ENCODE measurements around the gene FASTK. TPM values are rescaled to one million over a fixed set of nuclear protein-coding genes. Genes with fewer than 3 reads are reported as not detected.
A peak's percentile ranks its signal among the peaks of the same experiment; 100 is the strongest.

FASTK gene
- total RNA-seq, 1 donor from 2014 or later: 22.4 TPM

DNA sequence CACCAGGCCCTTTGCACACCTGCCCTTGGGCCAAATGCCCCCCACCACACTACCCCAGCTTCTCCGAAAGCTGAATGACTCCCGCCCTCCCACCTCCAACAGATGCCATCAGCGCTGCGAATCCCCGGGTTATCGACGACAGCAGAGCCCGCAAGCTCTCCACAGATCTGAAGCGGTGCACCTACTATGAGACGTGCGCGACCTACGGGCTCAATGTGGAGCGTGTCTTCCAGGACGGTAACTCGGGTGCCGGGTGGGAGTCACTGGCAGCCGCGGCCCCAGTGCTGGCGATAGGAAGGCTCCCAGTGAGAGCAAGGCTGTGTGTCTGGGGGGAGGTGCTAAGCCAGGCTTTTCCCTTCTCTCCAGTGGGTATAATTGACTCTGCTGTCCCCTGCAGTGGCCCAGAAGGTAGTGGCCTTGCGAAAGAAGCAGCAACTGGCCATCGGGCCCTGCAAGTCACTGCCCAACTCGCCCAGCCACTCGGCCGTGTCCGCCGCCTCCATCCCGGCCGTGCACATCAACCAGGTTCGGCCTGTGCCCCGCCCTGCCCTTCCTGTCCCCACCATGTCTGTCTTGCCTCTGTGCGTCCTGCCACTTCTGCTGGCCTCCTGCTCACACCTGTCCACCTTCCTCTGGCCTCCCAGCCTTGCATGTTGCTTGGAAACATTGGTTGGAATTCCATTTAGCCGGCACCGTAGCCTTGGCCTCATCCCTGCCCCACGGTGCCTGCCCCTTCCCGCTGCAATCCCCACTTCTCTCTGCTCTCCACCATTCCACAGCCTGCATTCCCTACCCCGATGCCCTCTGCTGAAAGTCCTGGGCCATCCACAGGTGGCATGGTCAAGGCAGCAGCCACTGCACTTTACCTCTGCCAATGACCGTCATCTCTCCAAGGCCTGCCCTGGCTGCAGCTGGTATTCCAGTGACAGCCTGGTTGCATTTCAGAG is 37.8 kb upstream of the FASTK start:
- H3K79me2 ChIP-seq (ENCODE audit: low read depth): peaks cover 30% of the 10 kb centered on the region
- Mint-ChIP-seq H3K27me3 (ENCODE audit: insufficient read depth, low read depth) (peaks cover 5% of the 10 kb centered on the region), H3K4me3 (peak overlapping the region; percentile 8), H3K36me3 (peaks cover 12% of the 10 kb centered on the region), H3K4me1 (peaks cover 18% of the 10 kb centered on the region), H3K27ac (no peak overlapping the region), H3K9me3 (no peaks in the 10 kb centered on the region)
- no peak overlapping the region for H3K4me3 ChIP-seq
- H3K27ac ChIP-seq: no peak overlapping the region
- no peak overlapping the region for H3K9ac ChIP-seq
- H3K27me3 ChIP-seq: peaks cover 17% of the 10 kb centered on the region
- no peak for DNase-seq (ENCODE audit: low spot score)
- peaks cover 72% of the 10 kb centered on the region for H4K20me1 ChIP-seq (ENCODE audit: low read depth)
- no peak overlapping the region for H2AFZ ChIP-seq (replicated peaks)
- no peak overlapping the region for H3K4me2 ChIP-seq
- peaks cover 20% of the 10 kb centered on the region for H3F3A ChIP-seq (ENCODE audit: low read depth)
- TF ChIP-seq EZH2phosphoT487 (IDR thresholded peaks at IDR 0.05) (no peak), EZH2 (IDR thresholded peaks at IDR 0.05) (no peak)
- TF ChIP-seq, protein P1, sequence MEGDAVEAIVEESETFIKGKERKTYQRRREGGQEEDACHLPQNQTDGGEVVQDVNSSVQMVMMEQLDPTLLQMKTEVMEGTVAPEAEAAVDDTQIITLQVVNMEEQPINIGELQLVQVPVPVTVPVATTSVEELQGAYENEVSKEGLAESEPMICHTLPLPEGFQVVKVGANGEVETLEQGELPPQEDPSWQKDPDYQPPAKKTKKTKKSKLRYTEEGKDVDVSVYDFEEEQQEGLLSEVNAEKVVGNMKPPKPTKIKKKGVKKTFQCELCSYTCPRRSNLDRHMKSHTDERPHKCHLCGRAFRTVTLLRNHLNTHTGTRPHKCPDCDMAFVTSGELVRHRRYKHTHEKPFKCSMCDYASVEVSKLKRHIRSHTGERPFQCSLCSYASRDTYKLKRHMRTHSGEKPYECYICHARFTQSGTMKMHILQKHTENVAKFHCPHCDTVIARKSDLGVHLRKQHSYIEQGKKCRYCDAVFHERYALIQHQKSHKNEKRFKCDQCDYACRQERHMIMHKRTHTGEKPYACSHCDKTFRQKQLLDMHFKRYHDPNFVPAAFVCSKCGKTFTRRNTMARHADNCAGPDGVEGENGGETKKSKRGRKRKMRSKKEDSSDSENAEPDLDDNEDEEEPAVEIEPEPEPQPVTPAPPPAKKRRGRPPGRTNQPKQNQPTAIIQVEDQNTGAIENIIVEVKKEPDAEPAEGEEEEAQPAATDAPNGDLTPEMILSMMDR (IDR thresholded peaks at IDR 0.05): no peak
- H3K4me1 ChIP-seq: peaks cover 18% of the 10 kb centered on the region
- no peaks in the 10 kb centered on the region for H3K9me3 ChIP-seq (ENCODE audit: low read depth)
- no peaks in the 10 kb centered on the region for H3K36me3 ChIP-seq

DNA sequence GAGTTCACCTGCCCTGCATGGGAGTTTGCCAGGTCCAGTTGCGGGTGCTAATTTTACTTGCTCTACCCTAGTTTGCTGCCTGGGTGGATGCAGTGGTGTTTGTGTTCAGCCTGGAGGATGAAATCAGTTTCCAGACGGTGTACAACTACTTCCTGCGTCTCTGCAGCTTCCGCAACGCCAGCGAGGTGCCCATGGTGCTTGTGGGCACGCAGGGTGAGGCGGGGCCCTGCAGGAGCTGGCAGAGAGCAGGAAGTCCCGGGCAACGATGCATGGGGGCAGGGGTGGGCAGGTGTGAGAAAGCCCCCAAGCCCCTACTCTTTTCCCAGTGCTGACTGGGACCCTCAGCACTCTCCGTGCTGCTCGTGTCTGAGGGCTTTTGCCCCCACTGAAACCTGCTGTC is 37.0 kb upstream of the FASTK start:
- no peak for TF ChIP-seq EZH2 (IDR thresholded peaks at IDR 0.05)
- TF ChIP-seq EZH2phosphoT487 (IDR thresholded peaks at IDR 0.05): no peak
- TF ChIP-seq, protein P1 (IDR thresholded peaks at IDR 0.05): no peak
- H3K36me3 Mint-ChIP-seq: peaks cover 12% of the 10 kb centered on the region
- no peak overlapping the region for H3K4me3 Mint-ChIP-seq
- Histone ChIP-seq H3K4me3 (no peak overlapping the region), H3K36me3 (no peaks in the 10 kb centered on the region), H3K27ac (no peak overlapping the region), H3K27me3 (peaks cover 17% of the 10 kb centered on the region), H2AFZ (replicated peaks) (no peak overlapping the region), H3K4me1 (peaks cover 20% of the 10 kb centered on the region), H3K9ac (no peak overlapping the region), H3K79me2 (ENCODE audit: low read depth) (peaks cover 34% of the 10 kb centered on the region), H4K20me1 (ENCODE audit: low read depth) (peaks cover 76% of the 10 kb centered on the region), H3K9me3 (ENCODE audit: low read depth) (no peaks in the 10 kb centered on the region), H3K4me2 (no peak overlapping the region), H3F3A (ENCODE audit: low read depth) (peaks cover 22% of the 10 kb centered on the region)
- peaks cover 24% of the 10 kb centered on the region for H3K4me1 Mint-ChIP-seq
- no peak overlapping the region for H3K27ac Mint-ChIP-seq
- DNase-seq (ENCODE audit: low spot score): no peak
- H3K27me3 Mint-ChIP-seq (ENCODE audit: insufficient read depth, low read depth): peaks cover 9% of the 10 kb centered on the region
- no peaks in the 10 kb centered on the region for H3K9me3 Mint-ChIP-seq

DNA sequence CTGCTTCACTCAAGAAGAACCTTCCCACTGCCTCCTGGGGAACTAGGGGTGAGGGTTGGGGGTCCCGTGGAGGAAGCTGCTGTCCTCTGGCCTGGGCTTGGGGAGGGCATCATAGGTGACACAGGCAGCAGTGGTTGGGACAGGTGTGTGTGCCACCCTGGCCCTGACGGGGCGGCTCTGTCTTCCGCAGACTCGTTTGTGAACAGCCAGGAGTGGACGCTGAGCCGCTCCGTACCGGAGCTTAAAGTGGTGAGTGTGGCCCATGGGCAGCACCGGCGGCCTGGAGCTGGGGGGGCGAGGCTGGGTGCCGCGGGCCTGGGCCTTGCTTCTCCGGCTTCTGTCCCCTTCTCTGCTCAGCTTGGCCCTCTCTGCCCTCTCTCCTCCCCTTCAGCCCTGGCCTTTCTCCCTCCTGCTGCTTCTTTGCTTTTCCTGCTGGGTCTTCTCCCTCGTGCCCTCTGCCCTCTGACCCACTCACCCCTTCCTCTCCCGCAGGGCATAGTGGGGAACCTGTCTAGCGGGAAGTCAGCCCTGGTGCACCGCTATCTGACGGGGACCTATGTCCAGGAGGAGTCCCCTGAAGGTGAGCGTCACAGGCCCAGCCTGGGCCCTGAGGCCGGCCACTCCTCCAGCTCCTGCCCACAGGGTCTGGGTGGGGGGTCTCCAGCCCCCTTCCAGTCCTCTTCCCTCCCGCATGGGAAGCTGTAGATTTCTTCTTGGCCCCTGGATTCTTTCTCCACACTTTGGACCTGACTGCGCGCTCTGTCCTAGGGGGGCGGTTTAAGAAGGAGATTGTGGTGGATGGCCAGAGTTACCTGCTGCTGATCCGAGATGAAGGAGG is 36.2 kb upstream of the FASTK start:
- DNase-seq (ENCODE audit: low spot score): no peak
- peaks cover 11% of the 10 kb centered on the region for H3K36me3 Mint-ChIP-seq
- no peaks in the 10 kb centered on the region for H3K36me3 ChIP-seq
- H3K4me1 Mint-ChIP-seq: peaks cover 31% of the 10 kb centered on the region
- no peaks in the 10 kb centered on the region for H3K9me3 ChIP-seq (ENCODE audit: low read depth)
- no peak overlapping the region for H3K27ac Mint-ChIP-seq
- no peak overlapping the region for H2AFZ ChIP-seq (replicated peaks)
- H3K4me3 ChIP-seq: no peak overlapping the region
- H3K9me3 Mint-ChIP-seq: no peaks in the 10 kb centered on the region
- H3K9ac ChIP-seq: no peak overlapping the region
- H3K27me3 Mint-ChIP-seq (ENCODE audit: insufficient read depth, low read depth): peaks cover 9% of the 10 kb centered on the region
- H3K79me2 ChIP-seq (ENCODE audit: low read depth): peaks cover 42% of the 10 kb centered on the region
- peaks cover 20% of the 10 kb centered on the region for H3K4me1 ChIP-seq
- H4K20me1 ChIP-seq (ENCODE audit: low read depth): peaks cover 83% of the 10 kb centered on the region
- no peak overlapping the region for H3K4me3 Mint-ChIP-seq
- peaks cover 22% of the 10 kb centered on the region for H3F3A ChIP-seq (ENCODE audit: low read depth)
- peak overlapping the region; percentile 78 for H3K4me2 ChIP-seq
- no peak overlapping the region for H3K27ac ChIP-seq
- TF ChIP-seq EZH2 (IDR thresholded peaks at IDR 0.05): no peak
- H3K27me3 ChIP-seq: peaks cover 17% of the 10 kb centered on the region
